Measurements from ENCODE around the gene AK5. TPM values are rescaled to one million over a fixed set of nuclear protein-coding genes. Genes with fewer than 3 reads are reported as not detected.
"Not testable (repeated sequence)": the region's sequence is repeated elsewhere in the genome, so short reads cannot be mapped to it uniquely, and the experiment has no call there.

AK5 gene
- total and polyA plus RNA-seq, 5 experiments from 2014 or later = 35.9 to 58.9 (median 42.9) TPM

GRCh38 chr1:77487631-77488030 is 205.8 kb downstream of the AK5 start:
- Mint-ChIP-seq H3K9me3 (no peaks in the 10 kb centered on the region), H3K27ac (no peak overlapping the region), H3K4me3 (no peak overlapping the region), H3K4me1 (peaks cover 0 to 2% (median 2%) of the 10 kb centered on the region in 4 donors), H3K36me3 (peaks cover 9 to 31% (median 18%) of the 10 kb centered on the region in 3 donors), H3K27me3 (no peaks in the 10 kb centered on the region)
- DNase-seq (no peak), ATAC-seq (no peak)
- POLR2A ChIA-PET = no interaction called here

- POLR2A ChIA-PET = no interaction called here
- ATAC-seq (no peak), DNase-seq (no peak)
- Mint-ChIP-seq H3K27ac (peak overlapping the region in 5 of 10 donors; percentile 6 to 47 (median 41)), H3K9me3 (no peaks in the 10 kb centered on the region), H3K27me3 (no peaks in the 10 kb centered on the region), H3K36me3 (peaks cover 15 to 40% (median 16%) of the 10 kb centered on the region in 3 donors), H3K4me1 (peaks cover 0 to 2% (median 0%) of the 10 kb centered on the region in 4 donors), H3K4me3 (no peak overlapping the region)
Measured at GRCh38 chr1:77489910-77490309, 208.1 kb downstream of the AK5 start.

GRCh38 chr1:77494026-77494425 is 212.2 kb downstream of the AK5 start:
- POLR2A ChIA-PET = no interaction called here
- peaks cover 14 to 46% (median 17%) of the 10 kb centered on the region in 3 donors for H3K36me3 Mint-ChIP-seq
- H3K27me3 Mint-ChIP-seq = no peaks in the 10 kb centered on the region

GRCh38 chr1:77498918-77499317 is 217.1 kb downstream of the AK5 start:
- H3K27me3 Mint-ChIP-seq = no peaks in the 10 kb centered on the region
- DNase-seq = peak in 1 of 10 donors; percentile 6
- peaks cover 6 to 15% (median 14%) of the 10 kb centered on the region in 4 donors for H3K4me1 Mint-ChIP-seq
- peak in 1 of 2 donors; percentile 25 for ATAC-seq
- H3K4me3 Mint-ChIP-seq = no peak overlapping the region
- H3K36me3 Mint-ChIP-seq = peaks cover 8 to 39% (median 17%) of the 10 kb centered on the region in 3 donors
- POLR2A ChIA-PET = no interaction called here
- H3K27ac Mint-ChIP-seq = peak overlapping the region in 2 of 10 donors; percentile 21 to 45
- H3K9me3 Mint-ChIP-seq = peaks cover 0 to 12% (median 5%) of the 10 kb centered on the region in 9 donors

More at GRCh38 chr1:77494026-77494425, 212.2 kb downstream of the AK5 start:
- Mint-ChIP-seq H3K9me3 (peaks cover 0 to 12% (median 5%) of the 10 kb centered on the region in 9 donors), H3K4me3 (no peak overlapping the region), H3K4me1 (peaks cover 6 to 17% (median 14%) of the 10 kb centered on the region in 4 donors), H3K27ac (no peak overlapping the region)
- DNase-seq = no peak
- no peak for ATAC-seq

- H3K4me3 Mint-ChIP-seq = no peak overlapping the region
- H3K36me3 Mint-ChIP-seq = peaks cover 8 to 36% (median 17%) of the 10 kb centered on the region in 3 donors
- POLR2A ChIA-PET = no interaction called here
- peaks cover 6 to 18% (median 15%) of the 10 kb centered on the region in 4 donors for H3K4me1 Mint-ChIP-seq
- H3K27me3 Mint-ChIP-seq = no peaks in the 10 kb centered on the region
- no peak for ATAC-seq
- no peak overlapping the region for H3K27ac Mint-ChIP-seq
- DNase-seq = no peak
- peaks cover 0 to 12% (median 5%) of the 10 kb centered on the region in 9 donors for H3K9me3 Mint-ChIP-seq
Measured at GRCh38 chr1:77499466-77499865, 217.6 kb downstream of the AK5 start.

GRCh38 chr1:77504986-77505385 is 223.2 kb downstream of the AK5 start:
- POLR2A ChIA-PET = no interaction called here
- no peaks in the 10 kb centered on the region for H3K27me3 Mint-ChIP-seq
- H3K9me3 Mint-ChIP-seq = no peaks in the 10 kb centered on the region
- H3K4me1 Mint-ChIP-seq = peaks cover 3 to 11% (median 7%) of the 10 kb centered on the region in 4 donors
- DNase-seq (no peak), ATAC-seq (no peak)
- peaks cover 0 to 13% (median 8%) of the 10 kb centered on the region in 3 donors for H3K36me3 Mint-ChIP-seq
- H3K27ac Mint-ChIP-seq = peak overlapping the region in 3 of 10 donors; percentile 2 to 69 (median 13)
- peak overlapping the region in 1 of 10 donors; percentile 10 for H3K4me3 Mint-ChIP-seq

GRCh38 chr1:77506771-77507170 is 225.0 kb downstream of the AK5 start:
- Mint-ChIP-seq H3K4me3 (no peak overlapping the region), H3K36me3 (peaks cover 0 to 10% (median 8%) of the 10 kb centered on the region in 3 donors), H3K9me3 (no peaks in the 10 kb centered on the region), H3K4me1 (peaks cover 3 to 11% (median 7%) of the 10 kb centered on the region in 4 donors), H3K27me3 (no peaks in the 10 kb centered on the region), H3K27ac (peak overlapping the region in 1 of 10 donors; percentile 3)
- POLR2A ChIA-PET = interaction anchor here (0.6 kb wide), 1 partner anchor 199 kb away, joined by 3 read pairs; no protein-coding TSS in a partner anchor
- DNase-seq (no peak), ATAC-seq (no peak)

GRCh38 chr1:77509051-77509492 is 227.3 kb downstream of the AK5 start:
- peaks cover 3 to 11% (median 7%) of the 10 kb centered on the region in 4 donors for H3K4me1 Mint-ChIP-seq
- DNase-seq (no peak), ATAC-seq (no peak)
- H3K36me3 Mint-ChIP-seq = peaks cover 0 to 16% (median 12%) of the 10 kb centered on the region in 3 donors
- H3K4me3 Mint-ChIP-seq = no peak overlapping the region
- POLR2A ChIA-PET = no interaction called here
- H3K27ac Mint-ChIP-seq = no peak overlapping the region
- H3K27me3 Mint-ChIP-seq = no peaks in the 10 kb centered on the region
- peaks cover 0 to 3% (median 0%) of the 10 kb centered on the region in 9 donors for H3K9me3 Mint-ChIP-seq

GRCh38 chr1:77509898-77510297 is 228.1 kb downstream of the AK5 start:
- ATAC-seq (no peak), DNase-seq (no peak)
- Mint-ChIP-seq H3K4me3 (no peak overlapping the region), H3K4me1 (peaks cover 3 to 5% (median 4%) of the 10 kb centered on the region in 4 donors), H3K27me3 (no peaks in the 10 kb centered on the region), H3K9me3 (peaks cover 0 to 3% (median 0%) of the 10 kb centered on the region in 9 donors), H3K36me3 (peaks cover 0 to 18% (median 12%) of the 10 kb centered on the region in 3 donors), H3K27ac (no peak overlapping the region)
- POLR2A ChIA-PET = interaction anchor here (0.5 kb wide), 1 partner anchor 156 kb away, joined by 4 read pairs; no protein-coding TSS in a partner anchor

- H3K9me3 Mint-ChIP-seq = peaks cover 0 to 6% (median 1%) of the 10 kb centered on the region in 9 donors
- no peaks in the 10 kb centered on the region for H3K27me3 Mint-ChIP-seq
- no peak for ATAC-seq
- H3K27ac Mint-ChIP-seq = no peak overlapping the region
- no peak for DNase-seq
- no peak overlapping the region for H3K4me3 Mint-ChIP-seq
- POLR2A ChIA-PET = no interaction called here
- H3K36me3 Mint-ChIP-seq = peaks cover 0 to 18% (median 13%) of the 10 kb centered on the region in 3 donors
- H3K4me1 Mint-ChIP-seq = peaks cover 0 to 8% (median 7%) of the 10 kb centered on the region in 4 donors
Measured at GRCh38 chr1:77511440-77511840, 229.6 kb downstream of the AK5 start.

- POLR2A ChIA-PET, H3K27me3 Mint-ChIP-seq: not testable (repeated sequence)
- H3K9me3 Mint-ChIP-seq = peaks cover 0 to 15% (median 2%) of the 10 kb centered on the region in 9 donors
Measured at GRCh38 chr1:77512650-77513049, 230.8 kb downstream of the AK5 start.

GRCh38 chr1:77513839-77514763 is 232.3 kb downstream of the AK5 start:
- DNase-seq (no peak), ATAC-seq (no peak)
- Mint-ChIP-seq H3K9me3 (peaks cover 0 to 23% (median 9%) of the 10 kb centered on the region in 9 donors), H3K36me3 (peaks cover 11 to 36% (median 23%) of the 10 kb centered on the region in 3 donors), H3K4me1 (peaks cover 0 to 8% (median 7%) of the 10 kb centered on the region in 4 donors), H3K27me3 (no peaks in the 10 kb centered on the region), H3K4me3 (no peak overlapping the region), H3K27ac (no peak overlapping the region)
- POLR2A ChIA-PET = no interaction called here

More at GRCh38 chr1:77512650-77513049, 230.8 kb downstream of the AK5 start:
- peaks cover 3 to 24% (median 12%) of the 10 kb centered on the region in 3 donors for H3K36me3 Mint-ChIP-seq
- not testable (repeated sequence) for H3K27ac Mint-ChIP-seq, DNase-seq, H3K4me3 Mint-ChIP-seq, ATAC-seq, H3K4me1 Mint-ChIP-seq

Measured in naive thymus-derived CD8-positive, alpha-beta T cell (primary cell).